Measurements from ENCODE around the gene CLEC4D.

GRCh38 chr12:8553088-8553627, 39.9 kb downstream of the CLEC4D start:
- TF ChIP-seq EZH2 (IDR thresholded peaks at IDR 0.05; ENCODE audit: borderline replicate concordance, insufficient read depth, low read length, poor library complexity, severe bottlenecking) (no peak), TAF1 (IDR thresholded peaks at IDR 0.05; ENCODE audit: low read depth) (no peak), POLR2AphosphoS5 (IDR thresholded peaks at IDR 0.05) (no peak), EP300 (conservative IDR thresholded peaks at IDR 0.05; ENCODE audit: poor library complexity, severe bottlenecking) (no peak)
- TF ChIP-seq, protein P1, sequence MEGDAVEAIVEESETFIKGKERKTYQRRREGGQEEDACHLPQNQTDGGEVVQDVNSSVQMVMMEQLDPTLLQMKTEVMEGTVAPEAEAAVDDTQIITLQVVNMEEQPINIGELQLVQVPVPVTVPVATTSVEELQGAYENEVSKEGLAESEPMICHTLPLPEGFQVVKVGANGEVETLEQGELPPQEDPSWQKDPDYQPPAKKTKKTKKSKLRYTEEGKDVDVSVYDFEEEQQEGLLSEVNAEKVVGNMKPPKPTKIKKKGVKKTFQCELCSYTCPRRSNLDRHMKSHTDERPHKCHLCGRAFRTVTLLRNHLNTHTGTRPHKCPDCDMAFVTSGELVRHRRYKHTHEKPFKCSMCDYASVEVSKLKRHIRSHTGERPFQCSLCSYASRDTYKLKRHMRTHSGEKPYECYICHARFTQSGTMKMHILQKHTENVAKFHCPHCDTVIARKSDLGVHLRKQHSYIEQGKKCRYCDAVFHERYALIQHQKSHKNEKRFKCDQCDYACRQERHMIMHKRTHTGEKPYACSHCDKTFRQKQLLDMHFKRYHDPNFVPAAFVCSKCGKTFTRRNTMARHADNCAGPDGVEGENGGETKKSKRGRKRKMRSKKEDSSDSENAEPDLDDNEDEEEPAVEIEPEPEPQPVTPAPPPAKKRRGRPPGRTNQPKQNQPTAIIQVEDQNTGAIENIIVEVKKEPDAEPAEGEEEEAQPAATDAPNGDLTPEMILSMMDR (IDR thresholded peaks at IDR 0.05; ENCODE audit: poor library complexity, severe bottlenecking) = no peak
